ENCODE data around the gene MAGI1.

DNA sequence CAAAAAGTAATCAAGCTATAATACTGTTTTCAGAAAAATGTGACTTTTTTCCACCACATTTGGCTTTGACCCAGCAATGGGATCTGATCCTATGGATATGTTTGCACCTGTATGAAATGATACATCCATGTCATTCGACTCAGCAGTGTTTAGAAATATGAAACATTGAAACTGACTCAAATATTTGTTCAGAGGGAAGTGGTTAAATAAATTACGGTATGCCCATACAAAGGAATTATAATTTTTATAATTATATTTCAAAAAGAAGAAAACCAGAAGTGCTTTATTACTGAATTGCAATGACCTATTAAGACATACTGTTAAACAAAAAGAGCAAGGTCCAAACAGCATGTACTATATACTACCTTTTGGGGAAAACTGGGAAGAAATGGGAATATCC is 546.5 kb downstream of the MAGI1 start:
- TF ChIP-seq, protein P1, sequence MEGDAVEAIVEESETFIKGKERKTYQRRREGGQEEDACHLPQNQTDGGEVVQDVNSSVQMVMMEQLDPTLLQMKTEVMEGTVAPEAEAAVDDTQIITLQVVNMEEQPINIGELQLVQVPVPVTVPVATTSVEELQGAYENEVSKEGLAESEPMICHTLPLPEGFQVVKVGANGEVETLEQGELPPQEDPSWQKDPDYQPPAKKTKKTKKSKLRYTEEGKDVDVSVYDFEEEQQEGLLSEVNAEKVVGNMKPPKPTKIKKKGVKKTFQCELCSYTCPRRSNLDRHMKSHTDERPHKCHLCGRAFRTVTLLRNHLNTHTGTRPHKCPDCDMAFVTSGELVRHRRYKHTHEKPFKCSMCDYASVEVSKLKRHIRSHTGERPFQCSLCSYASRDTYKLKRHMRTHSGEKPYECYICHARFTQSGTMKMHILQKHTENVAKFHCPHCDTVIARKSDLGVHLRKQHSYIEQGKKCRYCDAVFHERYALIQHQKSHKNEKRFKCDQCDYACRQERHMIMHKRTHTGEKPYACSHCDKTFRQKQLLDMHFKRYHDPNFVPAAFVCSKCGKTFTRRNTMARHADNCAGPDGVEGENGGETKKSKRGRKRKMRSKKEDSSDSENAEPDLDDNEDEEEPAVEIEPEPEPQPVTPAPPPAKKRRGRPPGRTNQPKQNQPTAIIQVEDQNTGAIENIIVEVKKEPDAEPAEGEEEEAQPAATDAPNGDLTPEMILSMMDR (IDR thresholded peaks at IDR 0.05 in 8 of 11, conservative IDR thresholded peaks at IDR 0.05 in 3 of 11): no peak
- TF ChIP-seq POLR2AphosphoS5 (IDR thresholded peaks at IDR 0.05): no peak
